Measurements from ENCODE around the gene CXCL9.
"Not testable (repeated sequence)": the region's sequence is repeated elsewhere in the genome, so short reads cannot be mapped to it uniquely, and the experiment has no call there.

Gene CXCL9

DNA sequence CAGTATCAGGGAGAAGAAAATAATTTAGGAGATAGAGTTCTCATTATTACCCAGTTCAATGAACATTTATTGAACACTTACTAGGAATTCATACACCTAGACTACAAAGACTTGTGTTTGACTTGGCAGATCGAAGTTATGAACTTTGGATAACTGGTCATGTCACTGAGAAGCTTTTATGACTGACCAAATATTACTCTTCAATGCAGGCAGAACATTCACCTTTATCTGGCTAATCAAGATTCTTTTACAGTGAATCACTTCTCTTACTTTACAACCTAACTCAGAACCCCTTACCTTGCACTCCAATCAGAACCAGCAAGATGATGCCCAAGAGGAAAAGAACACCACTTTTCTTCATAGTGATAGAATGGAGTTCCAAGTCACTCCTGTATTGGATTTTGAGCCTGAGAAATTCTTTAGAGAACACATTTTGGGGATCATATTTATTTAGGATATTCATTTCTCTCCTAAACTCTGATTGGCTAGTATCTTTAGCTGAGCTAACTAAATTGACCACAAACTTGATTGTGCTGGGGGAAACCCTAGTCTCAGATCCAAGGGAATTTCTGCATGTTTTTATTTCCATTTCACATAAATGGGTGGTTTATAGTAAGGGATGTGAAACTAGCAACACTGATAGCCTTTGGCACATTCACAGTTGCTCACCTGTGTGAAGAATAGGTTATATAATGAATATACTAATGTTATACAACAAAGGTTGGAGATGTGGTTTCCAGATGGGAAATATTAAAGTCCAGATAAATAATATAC, at the start of gene CXCL9:
Gene CXCL9, minus strand, starts transcription at position 421 of the 774 bp plus-strand sequence. Its CDS starts 60 bp downstream, at position 361.
- no peaks in the 10 kb centered on the region for H3K9me3 ChIP-seq
- peaks cover 2 to 3% of the 10 kb centered on the region in 2 experiments for H3K4me1 ChIP-seq (ENCODE audit: control insufficient read depth in 1 of 2, insufficient read depth in 1 of 2, low read depth in 1 of 2, low read length in 1 of 2)
- H3K27me3 ChIP-seq: no peaks in the 10 kb centered on the region
- H3K36me3 ChIP-seq: no peaks in the 10 kb centered on the region
- no peak for TF ChIP-seq CTCF (IDR thresholded peaks at IDR 0.05)
- H3K4me3 ChIP-seq (ENCODE audit: low read depth in 1 of 2, low read length in 1 of 2): no peak within 1 kb of the TSS
- no peak within 1 kb of the TSS for H3K27ac ChIP-seq

DNA sequence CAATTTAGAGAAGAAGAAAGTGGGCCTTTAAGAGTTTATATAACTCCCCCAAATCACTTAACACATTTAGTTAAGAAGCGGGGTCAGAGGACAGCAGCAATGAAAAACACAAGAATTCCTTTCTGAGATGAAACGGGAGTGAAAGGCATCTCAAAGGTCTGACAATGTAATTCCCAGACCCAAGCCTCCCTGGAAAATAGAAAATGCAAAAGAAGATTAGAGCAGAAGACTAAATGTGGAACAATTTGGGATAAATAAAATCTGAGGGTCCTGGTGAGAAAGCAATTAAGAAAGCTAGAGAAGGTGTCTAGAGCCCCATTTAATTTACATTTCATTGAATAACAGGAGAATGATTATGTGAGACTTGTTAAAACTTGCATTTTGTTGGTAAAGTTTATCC, 48.1 kb upstream of the CXCL9 start:
- H3K27me3 ChIP-seq: peaks cover 35% of the 10 kb centered on the region
- no peak for TF ChIP-seq CTCF (IDR thresholded peaks at IDR 0.05)
- no peaks in the 10 kb centered on the region for H3K9me3 ChIP-seq
- H3K4me3 ChIP-seq (ENCODE audit: low read depth in 1 of 2, low read length in 1 of 2): no peak overlapping the region
- H3K27ac ChIP-seq: no peak overlapping the region
- H3K4me1 ChIP-seq (ENCODE audit: control insufficient read depth in 1 of 2, insufficient read depth in 1 of 2, low read depth in 1 of 2, low read length in 1 of 2): no peaks in the 10 kb centered on the region
- H3K36me3 ChIP-seq: no peaks in the 10 kb centered on the region

GRCh38 chr4:76055016-76055415, 47.7 kb upstream of the CXCL9 start:
- Histone ChIP-seq H3K36me3 (no peaks in the 10 kb centered on the region), H3K4me3 (ENCODE audit: low read depth in 1 of 2, low read length in 1 of 2) (no peak overlapping the region), H3K4me1 (ENCODE audit: control insufficient read depth in 1 of 2, insufficient read depth in 1 of 2, low read depth in 1 of 2, low read length in 1 of 2) (no peaks in the 10 kb centered on the region), H3K27me3 (peaks cover 33% of the 10 kb centered on the region), H3K27ac (no peak overlapping the region), H3K9me3 (no peaks in the 10 kb centered on the region)
- no peak for TF ChIP-seq CTCF (IDR thresholded peaks at IDR 0.05)

GRCh38 chr4:76053730-76054129, 46.4 kb upstream of the CXCL9 start:
- peaks cover 21% of the 10 kb centered on the region for H3K27me3 ChIP-seq
- no peaks in the 10 kb centered on the region for H3K9me3 ChIP-seq
- H3K4me1 ChIP-seq (ENCODE audit: control insufficient read depth in 1 of 2, insufficient read depth in 1 of 2, low read depth in 1 of 2, low read length in 1 of 2): no peaks in the 10 kb centered on the region
- TF ChIP-seq CTCF (IDR thresholded peaks at IDR 0.05): no peak
- no peak overlapping the region for H3K4me3 ChIP-seq (ENCODE audit: low read depth in 1 of 2, low read length in 1 of 2)
- H3K36me3 ChIP-seq: no peaks in the 10 kb centered on the region
- H3K27ac ChIP-seq: no peak overlapping the region

DNA sequence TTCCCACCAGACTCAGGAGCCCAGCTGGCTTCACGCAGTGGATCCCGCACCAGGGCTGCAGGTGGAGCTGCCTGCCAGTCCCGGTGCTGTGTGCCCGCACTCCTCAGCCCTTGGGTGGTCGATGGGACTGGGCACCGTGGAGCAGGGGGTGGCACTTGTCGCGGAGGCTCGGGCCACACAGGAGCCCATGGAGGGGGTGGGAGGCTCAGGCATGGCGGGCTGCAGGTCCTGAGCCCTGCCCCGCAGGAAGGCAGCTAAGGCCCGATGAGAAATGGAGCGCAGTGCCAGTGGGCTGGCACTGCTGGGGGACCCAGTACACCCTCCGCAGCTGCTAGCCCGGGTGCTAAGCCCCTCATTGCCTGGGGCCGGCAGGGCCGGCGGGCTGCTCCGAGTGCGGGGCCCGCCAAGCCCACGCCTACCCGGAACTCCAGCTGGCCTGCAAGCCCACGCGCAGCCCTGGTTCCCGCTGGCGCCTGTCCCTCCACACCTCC, 43.3 kb upstream of the CXCL9 start:
- H3K27me3 ChIP-seq; H3K4me3 ChIP-seq (ENCODE audit: low read depth in 1 of 2, low read length in 1 of 2); H3K36me3 ChIP-seq; H3K4me1 ChIP-seq (ENCODE audit: control insufficient read depth in 1 of 2, insufficient read depth in 1 of 2, low read depth in 1 of 2, low read length in 1 of 2); H3K27ac ChIP-seq; H3K9me3 ChIP-seq: not testable (repeated sequence)

DNA sequence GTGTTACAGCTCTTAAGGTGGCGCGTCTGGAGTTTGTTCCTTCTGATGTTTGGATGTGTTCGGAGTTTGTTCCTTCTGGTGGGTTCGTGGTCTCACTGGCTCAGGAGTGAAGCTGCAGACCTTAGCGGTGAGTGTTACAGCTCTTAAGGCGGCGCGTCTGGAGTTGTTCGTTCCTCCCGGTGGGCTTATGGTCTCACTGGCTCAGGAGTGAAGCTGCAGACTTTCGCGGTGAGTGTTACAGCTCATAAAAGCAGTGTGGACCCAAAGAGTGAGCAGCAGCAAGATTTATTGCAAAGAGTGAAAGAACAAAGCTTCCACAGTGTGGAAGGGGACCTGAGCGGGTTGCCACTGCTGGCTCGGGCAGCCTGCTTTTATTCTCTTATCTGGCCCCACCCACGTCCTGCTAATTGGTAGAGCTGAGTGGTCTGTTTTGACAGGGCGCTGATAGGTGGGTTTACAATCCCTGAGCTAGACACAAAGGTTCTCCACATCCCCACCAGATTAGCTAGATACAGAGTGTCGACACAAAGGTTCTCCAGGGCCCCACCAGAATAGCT, 42.6 kb upstream of the CXCL9 start:
- not testable (repeated sequence) for H3K4me3 ChIP-seq (ENCODE audit: low read depth in 1 of 2, low read length in 1 of 2); H3K27ac ChIP-seq; H3K36me3 ChIP-seq; H3K4me1 ChIP-seq (ENCODE audit: control insufficient read depth in 1 of 2, insufficient read depth in 1 of 2, low read depth in 1 of 2, low read length in 1 of 2); H3K9me3 ChIP-seq; H3K27me3 ChIP-seq

DNA sequence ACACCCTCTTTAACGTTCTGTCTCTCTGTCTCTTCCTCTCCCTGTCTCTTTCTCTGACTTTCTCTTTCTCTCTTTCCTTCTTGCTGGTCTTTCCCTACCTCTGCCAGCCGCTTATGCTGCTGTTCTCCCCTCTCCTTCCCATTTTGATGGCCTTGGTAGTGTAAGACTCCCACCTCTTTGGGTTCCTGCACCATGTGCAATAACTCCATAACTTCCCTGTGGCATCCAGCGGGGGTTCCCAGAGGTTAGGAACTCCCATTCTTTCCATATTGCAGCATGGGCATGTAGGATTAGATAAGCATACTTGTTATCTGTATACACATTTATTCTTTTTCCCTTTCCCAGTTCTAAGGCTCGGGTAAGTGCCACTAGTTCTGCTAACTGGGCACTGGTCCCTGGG, 37.4 kb upstream of the CXCL9 start:
- not testable (repeated sequence) for H3K36me3 ChIP-seq; H3K27me3 ChIP-seq; H3K27ac ChIP-seq; H3K9me3 ChIP-seq; H3K4me3 ChIP-seq (ENCODE audit: low read depth in 1 of 2, low read length in 1 of 2); H3K4me1 ChIP-seq (ENCODE audit: control insufficient read depth in 1 of 2, insufficient read depth in 1 of 2, low read depth in 1 of 2, low read length in 1 of 2)

- H3K4me3 ChIP-seq (ENCODE audit: low read depth in 1 of 2, low read length in 1 of 2); H3K36me3 ChIP-seq; H3K4me1 ChIP-seq (ENCODE audit: control insufficient read depth in 1 of 2, insufficient read depth in 1 of 2, low read depth in 1 of 2, low read length in 1 of 2); H3K27ac ChIP-seq; H3K27me3 ChIP-seq; H3K9me3 ChIP-seq: not testable (repeated sequence)
Measured at GRCh38 chr4:76043306-76043705, 36.0 kb upstream of the CXCL9 start.

DNA sequence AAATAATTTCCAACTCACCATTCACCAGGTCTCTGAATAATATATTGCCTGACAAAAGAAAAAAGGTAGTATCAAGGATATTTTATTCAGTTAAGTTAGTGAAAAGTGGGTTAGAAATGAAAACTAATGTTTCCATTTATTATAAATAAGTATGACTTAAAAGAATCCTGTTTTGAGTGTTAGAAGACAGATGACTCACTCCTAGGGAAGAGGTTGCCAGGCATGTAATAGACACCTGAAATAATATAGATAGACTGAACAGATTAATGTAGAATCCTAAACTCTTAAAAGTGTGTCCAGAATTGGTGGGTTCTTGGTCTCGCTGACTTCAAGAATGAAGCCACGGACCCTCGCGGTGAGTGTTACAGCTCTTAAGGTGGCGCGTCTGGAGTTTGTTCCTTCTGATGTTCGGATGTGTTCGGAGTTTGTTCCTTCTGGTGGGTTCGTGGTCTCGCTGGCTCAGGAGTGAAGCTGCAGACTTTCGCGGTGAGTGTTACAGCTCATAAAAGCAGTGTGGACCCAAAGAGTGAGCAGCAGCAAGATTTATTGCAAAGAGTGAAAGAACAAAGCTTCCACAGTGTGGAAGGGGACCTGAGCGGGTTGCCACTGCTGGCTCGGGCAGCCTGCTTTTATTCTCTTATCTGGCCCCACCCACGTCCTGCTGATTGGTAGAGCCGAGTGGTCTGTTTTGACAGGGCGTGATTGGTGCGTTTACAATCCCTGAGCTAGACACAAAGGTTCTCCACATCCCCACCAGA, 35.1 kb upstream of the CXCL9 start:
- H3K36me3 ChIP-seq; H3K4me3 ChIP-seq (ENCODE audit: low read depth in 1 of 2, low read length in 1 of 2); H3K9me3 ChIP-seq; H3K4me1 ChIP-seq (ENCODE audit: control insufficient read depth in 1 of 2, insufficient read depth in 1 of 2, low read depth in 1 of 2, low read length in 1 of 2); H3K27ac ChIP-seq; H3K27me3 ChIP-seq: not testable (repeated sequence)
